ENCODE measurements around the gene TGFBR3L.
"Not testable (repeated sequence)": the region's sequence is repeated elsewhere in the genome, so short reads cannot be mapped to it uniquely, and the experiment has no call there.

The TGFBR3L gene

GRCh38 chr19:7959211-7959610, 44.6 kb downstream of the TGFBR3L start:
- no peak for DNase-seq (ENCODE audit: low spot score)

- DNase-seq (ENCODE audit: low spot score), result not testable (repeated sequence)
Measured at GRCh38 chr19:7961082-7961481, 46.5 kb downstream of the TGFBR3L start.

- DNase-seq (ENCODE audit: low spot score), result no peak
Measured at GRCh38 chr19:7961920-7962626, 47.4 kb downstream of the TGFBR3L start.

GRCh38 chr19:7962644-7963268, 48.1 kb downstream of the TGFBR3L start:
- no peak for DNase-seq (ENCODE audit: low spot score)

GRCh38 chr19:7963566-7963965, 48.9 kb downstream of the TGFBR3L start:
- no peak for DNase-seq (ENCODE audit: low spot score)

- no peak for DNase-seq (ENCODE audit: low spot score)
Measured at GRCh38 chr19:7965259-7965841, 50.7 kb downstream of the TGFBR3L start.

- no peak for DNase-seq (ENCODE audit: low spot score)
Measured at GRCh38 chr19:7965921-7966665, 51.5 kb downstream of the TGFBR3L start.

GRCh38 chr19:7968008-7968795, 53.6 kb downstream of the TGFBR3L start:
- no peak for DNase-seq (ENCODE audit: low spot score)

Data from ecto neural progenitor cell (in vitro differentiated cells).